OCI-LY3 (cell line): Measurements from ENCODE around the gene ORAI1.

Source experiments
- EZH2phosphoT487 ChIP-seq: fragments of 200-600 bp; shearing (Covaris generic); IDR thresholded peaks from 2 replicates; pipeline ENCODE4 v1.6.1; 2018; ENCODE audit warnings: antibody characterized with exemption, mixed run types, low read depth
- TF ChIP-seq, protein P1 (sequence below): fragments of 200-600, 300-600 bp; sonication (generic); IDR thresholded peaks from 2 replicates; pipeline ENCODE4 v1.5.1; 2014; ENCODE audit warnings: antibody characterized with exemption, low read length, low read depth

GRCh38 chr12:121657305-121658008, 31.1 kb downstream of the ORAI1 start:
- TF ChIP-seq, protein P1, sequence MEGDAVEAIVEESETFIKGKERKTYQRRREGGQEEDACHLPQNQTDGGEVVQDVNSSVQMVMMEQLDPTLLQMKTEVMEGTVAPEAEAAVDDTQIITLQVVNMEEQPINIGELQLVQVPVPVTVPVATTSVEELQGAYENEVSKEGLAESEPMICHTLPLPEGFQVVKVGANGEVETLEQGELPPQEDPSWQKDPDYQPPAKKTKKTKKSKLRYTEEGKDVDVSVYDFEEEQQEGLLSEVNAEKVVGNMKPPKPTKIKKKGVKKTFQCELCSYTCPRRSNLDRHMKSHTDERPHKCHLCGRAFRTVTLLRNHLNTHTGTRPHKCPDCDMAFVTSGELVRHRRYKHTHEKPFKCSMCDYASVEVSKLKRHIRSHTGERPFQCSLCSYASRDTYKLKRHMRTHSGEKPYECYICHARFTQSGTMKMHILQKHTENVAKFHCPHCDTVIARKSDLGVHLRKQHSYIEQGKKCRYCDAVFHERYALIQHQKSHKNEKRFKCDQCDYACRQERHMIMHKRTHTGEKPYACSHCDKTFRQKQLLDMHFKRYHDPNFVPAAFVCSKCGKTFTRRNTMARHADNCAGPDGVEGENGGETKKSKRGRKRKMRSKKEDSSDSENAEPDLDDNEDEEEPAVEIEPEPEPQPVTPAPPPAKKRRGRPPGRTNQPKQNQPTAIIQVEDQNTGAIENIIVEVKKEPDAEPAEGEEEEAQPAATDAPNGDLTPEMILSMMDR = no peak
- TF ChIP-seq EZH2phosphoT487 = no peak
